CD14-positive monocyte (primary cell): ENCODE measurements around the gene ITPR2. TPM values are rescaled to one million over a fixed set of nuclear protein-coding genes. Genes with fewer than 3 reads are reported as not detected.

Source experiments
- DNase-seq, 3 donors: peaks; one replicate each; pipeline ENCODE4 v3.0.0-alpha.2; 2011 to 2022
- H2AFZ ChIP-seq: 2 replicates; pipeline ENCODE4 v1.6.0; 2012; ENCODE audit warnings: mild to moderate bottlenecking, low read depth, low read length, inconsistent platforms; ENCODE audit not compliant: insufficient read depth, poor library complexity, severe bottlenecking
- H3K27ac ChIP-seq, 2 donors: 1 replicate in 1 of 2; 2 replicates in 1 of 2; pipeline ENCODE4 v1.5.1; 2012 to 2013; ENCODE audit warnings: low read length in 2 of 2, control low read depth in 1 of 2, inconsistent platforms in 1 of 2, low read depth in 1 of 2, mild to moderate bottlenecking in 1 of 2
- H3K27me3 ChIP-seq, 2 donors: one replicate each; pipeline versions ENCODE4 v1.6.0 to v1.6.1; 2011 to 2013; ENCODE audit warnings: low read length in 2 of 2; ENCODE audit not compliant: control insufficient read depth in 2 of 2, insufficient read depth in 2 of 2
- H3K36me3 ChIP-seq, 2 donors: replicated peaks in 1 of 2; 1 replicate in 1 of 2; 2 replicates in 1 of 2; pipeline versions ENCODE4 v1.5.1 to v1.6.1; 2012 to 2013; ENCODE audit warnings: low read length in 2 of 2, control low read depth in 1 of 2, inconsistent platforms in 1 of 2, mild to moderate bottlenecking in 1 of 2; ENCODE audit not compliant: insufficient read depth in 2 of 2, control insufficient read depth in 1 of 2
- H3K4me1 ChIP-seq, 2 donors: 1 replicate in 1 of 2; 2 replicates in 1 of 2; pipeline versions ENCODE4 v1.5.1 to v1.6.1; 2012 to 2013; ENCODE audit warnings: low read length in 2 of 2, control low read depth in 1 of 2, inconsistent platforms in 1 of 2, mild to moderate bottlenecking in 1 of 2, moderate library complexity in 1 of 2; ENCODE audit not compliant: insufficient read depth in 2 of 2, control insufficient read depth in 1 of 2
- H3K4me2 ChIP-seq: replicated peaks from 2 replicates; pipeline ENCODE3; 2012; ENCODE audit warnings: low read length, moderate library complexity, mild to moderate bottlenecking; ENCODE audit not compliant: poor library complexity, severe bottlenecking; ENCODE audit errors: extremely low read depth
- H3K4me3 ChIP-seq, 3 experiments: fragments of 200-600 bp in 1 of 3; sonication (generic) in 1 of 3; replicated peaks in 1 of 3; 1 replicate in 2 of 3; 2 replicates in 1 of 3; pipeline ENCODE4 v1.5.1; 2011 to 2013; ENCODE audit warnings: low read length in 3 of 3, mild to moderate bottlenecking in 3 of 3, control low read depth in 2 of 3, low read depth in 2 of 3, inconsistent platforms in 1 of 3, moderate library complexity in 1 of 3
- H3K79me2 ChIP-seq: 2 replicates; pipeline ENCODE4 v1.6.0; 2012; ENCODE audit warnings: mild to moderate bottlenecking, control low read depth, inconsistent platforms, low read length, moderate library complexity; ENCODE audit not compliant: insufficient read depth
- H3K9ac ChIP-seq: 2 replicates; pipeline ENCODE4 v1.6.0; 2017; ENCODE audit warnings: low read length, mild to moderate bottlenecking; ENCODE audit not compliant: insufficient read depth, poor library complexity, severe bottlenecking
- H3K9me3 ChIP-seq, 2 donors: replicated peaks in 1 of 2; 1 replicate in 1 of 2; 2 replicates in 1 of 2; pipeline versions ENCODE4 v1.5.1 to v1.6.1; 2012 to 2013; ENCODE audit warnings: low read length in 2 of 2, control low read depth in 1 of 2; ENCODE audit not compliant: control insufficient read depth in 1 of 2, insufficient read depth in 1 of 2
- H4K20me1 ChIP-seq: 2 replicates; pipeline ENCODE4 v1.6.0; 2012; ENCODE audit warnings: mild to moderate bottlenecking, low read length, control low read depth, moderate library complexity; ENCODE audit not compliant: insufficient read depth
- H3K27ac Mint-ChIP-seq, 7 donors: one replicate each; pipeline ENCODE4 v1.8.0; 2020; ENCODE audit warnings: mild to moderate bottlenecking in 7 of 7, mixed read lengths in 7 of 7, moderate library complexity in 6 of 7, inconsistent platforms in 2 of 7
- H3K27me3 Mint-ChIP-seq, 3 donors: one replicate each; pipeline ENCODE4 v1.8.0; 2021 to 2022; ENCODE audit warnings: low read depth in 3 of 3, mild to moderate bottlenecking in 3 of 3, mixed read lengths in 3 of 3, moderate library complexity in 3 of 3, inconsistent platforms in 1 of 3
- H3K36me3 Mint-ChIP-seq, 2 donors: one replicate each; pipeline ENCODE4 v1.8.0; 2020; ENCODE audit warnings: mixed read lengths in 2 of 2, inconsistent platforms in 1 of 2, mild to moderate bottlenecking in 1 of 2
- H3K4me1 Mint-ChIP-seq: one replicate; pipeline ENCODE4 v1.8.0; 2020; ENCODE audit warnings: mild to moderate bottlenecking, mixed read lengths
- H3K4me3 Mint-ChIP-seq, 2 donors: one replicate each; pipeline ENCODE4 v1.8.0; 2020; ENCODE audit warnings: mild to moderate bottlenecking in 2 of 2, mixed read lengths in 2 of 2, moderate library complexity in 1 of 2
- H3K9me3 Mint-ChIP-seq, 7 donors: one replicate each; pipeline ENCODE4 v1.8.0; 2020 to 2022; ENCODE audit warnings: mixed read lengths in 7 of 7, mild to moderate bottlenecking in 6 of 7, moderate library complexity in 6 of 7, inconsistent platforms in 2 of 7
- WGBS: methylation state at CpG from one replicate; pipeline ENCODE4 v1.1.5; 2013; ENCODE audit warnings: missing lambda C conversion rate; ENCODE audit not compliant: insufficient coverage; 5-methylcytosine and 5-hydroxymethylcytosine counted together
- intact Hi-C, 2 donors: fragments of 100-400 bp; cut with micrococcal nuclease; formaldehyde crosslinking; loops; one replicate each; pipeline versions ENCODE4 v1.15.0 to v1.15.1; 2023
- polyA plus RNA-seq, 3 donors: library from polyadenylated mRNA; depleted of rRNA in 1 of 3; unstranded in 2 of 3; stranded (reverse) in 1 of 3; fragments of 300-500 nt in 2 of 3; fragments of >200 nt in 1 of 3; fragmentation: Illumina TruSeq in 2 of 3; gene quantifications; 1 replicate in 2 of 3; 2 replicates in 1 of 3; pipeline ENCODE4 v1.2.3, GENCODE V29; 2012 to 2021
- TF ChIP-seq, protein P1 (sequence below): fragments of 200-600 bp; IDR thresholded peaks from one replicate; pipeline ENCODE4 v1.8.0; 2022; ENCODE audit warnings: antibody characterized with exemption, mild to moderate bottlenecking

ITPR2 gene
- polyA plus RNA-seq, 3 donors, result 2.7 to 6.4 (median 5.7) TPM

DNA sequence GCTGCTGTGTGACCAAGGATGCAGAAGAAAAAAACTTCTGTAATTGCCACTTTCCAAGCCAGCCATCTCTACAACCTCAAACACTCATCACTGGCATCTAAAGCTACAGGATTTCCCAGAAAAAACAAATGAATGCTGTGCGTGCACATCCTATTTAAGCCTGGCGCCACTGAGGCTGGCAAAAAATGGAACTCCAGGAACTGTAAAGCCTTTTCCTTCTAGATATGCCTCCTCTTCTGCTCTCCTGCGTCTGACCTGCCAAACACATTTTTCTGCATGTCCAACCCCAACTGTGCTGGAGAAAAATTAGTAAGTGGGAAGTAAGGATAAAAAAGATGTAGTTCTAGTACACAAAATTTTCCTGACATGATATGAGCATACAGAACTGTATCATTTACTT is 184.9 kb downstream of the ITPR2 start:
- TF ChIP-seq, protein P1, sequence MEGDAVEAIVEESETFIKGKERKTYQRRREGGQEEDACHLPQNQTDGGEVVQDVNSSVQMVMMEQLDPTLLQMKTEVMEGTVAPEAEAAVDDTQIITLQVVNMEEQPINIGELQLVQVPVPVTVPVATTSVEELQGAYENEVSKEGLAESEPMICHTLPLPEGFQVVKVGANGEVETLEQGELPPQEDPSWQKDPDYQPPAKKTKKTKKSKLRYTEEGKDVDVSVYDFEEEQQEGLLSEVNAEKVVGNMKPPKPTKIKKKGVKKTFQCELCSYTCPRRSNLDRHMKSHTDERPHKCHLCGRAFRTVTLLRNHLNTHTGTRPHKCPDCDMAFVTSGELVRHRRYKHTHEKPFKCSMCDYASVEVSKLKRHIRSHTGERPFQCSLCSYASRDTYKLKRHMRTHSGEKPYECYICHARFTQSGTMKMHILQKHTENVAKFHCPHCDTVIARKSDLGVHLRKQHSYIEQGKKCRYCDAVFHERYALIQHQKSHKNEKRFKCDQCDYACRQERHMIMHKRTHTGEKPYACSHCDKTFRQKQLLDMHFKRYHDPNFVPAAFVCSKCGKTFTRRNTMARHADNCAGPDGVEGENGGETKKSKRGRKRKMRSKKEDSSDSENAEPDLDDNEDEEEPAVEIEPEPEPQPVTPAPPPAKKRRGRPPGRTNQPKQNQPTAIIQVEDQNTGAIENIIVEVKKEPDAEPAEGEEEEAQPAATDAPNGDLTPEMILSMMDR, result no peak
- intact Hi-C loops, result no loop called here
- peaks cover 0 to 10% (median 7%) of the 10 kb centered on the region in 7 donors for H3K9me3 Mint-ChIP-seq
- Histone ChIP-seq H3K36me3 (peaks cover 8 to 32% of the 10 kb centered on the region in 2 donors), H3K9me3 (peaks cover 0 to 3% of the 10 kb centered on the region in 2 donors), H2AFZ (no peak overlapping the region), H4K20me1 (no peaks in the 10 kb centered on the region), H3K27me3 (no peaks in the 10 kb centered on the region), H3K27ac (no peak overlapping the region), H3K9ac (no peak overlapping the region), H3K4me3 (no peak overlapping the region), H3K79me2 (no peaks in the 10 kb centered on the region), H3K4me2 (no peak overlapping the region), H3K4me1 (no peaks in the 10 kb centered on the region)
- no peak for DNase-seq
- H3K4me3 Mint-ChIP-seq, result no peak overlapping the region
- peaks cover 37 to 47% of the 10 kb centered on the region in 2 donors for H3K36me3 Mint-ChIP-seq
- no peaks in the 10 kb centered on the region for H3K4me1 Mint-ChIP-seq
- no peak overlapping the region for H3K27ac Mint-ChIP-seq
- H3K27me3 Mint-ChIP-seq, result no peaks in the 10 kb centered on the region
- 89% methylated on average over 1 of the region's 3 CpGs for WGBS

DNA sequence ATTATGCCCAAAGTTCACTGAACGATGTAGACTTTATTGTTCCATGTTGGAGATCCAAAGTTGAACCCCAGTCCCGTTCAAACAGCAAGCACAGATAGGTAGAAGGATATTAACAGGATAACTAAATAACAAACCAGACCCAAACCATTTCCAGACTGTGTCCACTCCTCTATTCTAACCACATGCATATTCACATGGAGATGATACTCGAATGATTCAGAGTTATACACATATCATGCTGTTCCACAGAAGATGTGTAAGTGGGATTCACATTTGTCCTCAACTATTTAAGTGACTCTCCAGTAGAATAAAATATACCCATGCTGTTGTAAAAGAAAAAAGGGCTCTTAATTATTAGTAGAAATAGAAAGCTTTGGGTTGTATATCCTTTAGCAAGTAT is 185.9 kb downstream of the ITPR2 start:
- Mint-ChIP-seq H3K36me3 (peaks cover 29 to 39% of the 10 kb centered on the region in 2 donors), H3K27ac (no peak overlapping the region), H3K9me3 (peaks cover 3 to 10% (median 7%) of the 10 kb centered on the region in 7 donors), H3K4me3 (no peak overlapping the region), H3K4me1 (no peaks in the 10 kb centered on the region), H3K27me3 (no peaks in the 10 kb centered on the region)
- Histone ChIP-seq H4K20me1 (no peaks in the 10 kb centered on the region), H3K4me2 (no peak overlapping the region), H3K27ac (no peak overlapping the region), H3K4me1 (no peaks in the 10 kb centered on the region), H3K9me3 (peaks cover 0 to 3% of the 10 kb centered on the region in 2 donors), H3K27me3 (no peaks in the 10 kb centered on the region), H3K9ac (no peak overlapping the region), H2AFZ (no peak overlapping the region), H3K79me2 (no peaks in the 10 kb centered on the region), H3K36me3 (peaks cover 2 to 22% of the 10 kb centered on the region in 2 donors), H3K4me3 (no peak overlapping the region)
- intact Hi-C loops, result no loop called here
- no peak for DNase-seq
- WGBS, result no CpG with 5 or more reads among the region's 3 CpGs
- TF ChIP-seq, protein P1, result no peak
